ENCODE data around the gene FBXO17.

DNA sequence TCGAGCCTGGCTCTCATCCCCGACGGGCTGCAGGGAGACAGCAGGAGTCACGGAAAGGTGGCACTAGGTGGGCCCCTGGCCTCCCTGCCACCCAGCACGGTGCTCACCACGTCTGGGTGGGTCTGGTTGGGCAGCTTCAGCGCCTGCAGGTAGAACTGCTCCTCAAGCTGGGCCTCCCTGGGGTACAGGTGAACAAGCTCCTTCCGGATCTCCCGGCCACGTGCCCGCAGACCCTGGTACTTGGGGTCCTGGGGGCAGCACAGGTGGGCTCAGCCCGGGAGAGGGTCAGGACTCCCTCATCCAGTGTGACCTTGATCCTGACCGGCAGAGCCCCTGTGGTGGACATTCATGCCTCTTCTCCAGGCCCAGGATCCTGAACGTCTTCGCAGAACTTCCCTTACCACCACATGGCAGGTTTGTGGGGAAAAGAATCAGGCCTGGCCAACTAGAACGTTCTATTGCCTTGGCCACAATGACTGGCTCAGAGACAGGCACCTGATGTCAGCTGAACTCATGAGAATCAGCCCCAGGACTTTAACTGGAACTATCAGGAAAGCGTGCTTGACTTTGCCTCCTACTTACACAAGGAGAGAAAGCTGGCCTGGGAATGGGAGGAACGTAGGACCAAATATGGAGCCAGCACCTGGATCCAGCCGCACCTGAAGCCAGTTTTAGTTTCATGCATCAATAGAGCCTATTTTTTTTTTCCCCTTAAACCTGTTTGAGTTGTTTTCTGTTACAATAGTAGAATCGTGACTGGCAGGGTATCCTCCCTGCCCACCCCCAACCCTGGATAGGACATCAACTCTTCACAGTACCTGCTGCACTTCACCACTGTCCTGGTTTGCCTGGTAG lies 53.9 kb downstream of the FBXO17 start:
- TF ChIP-seq, protein P1, sequence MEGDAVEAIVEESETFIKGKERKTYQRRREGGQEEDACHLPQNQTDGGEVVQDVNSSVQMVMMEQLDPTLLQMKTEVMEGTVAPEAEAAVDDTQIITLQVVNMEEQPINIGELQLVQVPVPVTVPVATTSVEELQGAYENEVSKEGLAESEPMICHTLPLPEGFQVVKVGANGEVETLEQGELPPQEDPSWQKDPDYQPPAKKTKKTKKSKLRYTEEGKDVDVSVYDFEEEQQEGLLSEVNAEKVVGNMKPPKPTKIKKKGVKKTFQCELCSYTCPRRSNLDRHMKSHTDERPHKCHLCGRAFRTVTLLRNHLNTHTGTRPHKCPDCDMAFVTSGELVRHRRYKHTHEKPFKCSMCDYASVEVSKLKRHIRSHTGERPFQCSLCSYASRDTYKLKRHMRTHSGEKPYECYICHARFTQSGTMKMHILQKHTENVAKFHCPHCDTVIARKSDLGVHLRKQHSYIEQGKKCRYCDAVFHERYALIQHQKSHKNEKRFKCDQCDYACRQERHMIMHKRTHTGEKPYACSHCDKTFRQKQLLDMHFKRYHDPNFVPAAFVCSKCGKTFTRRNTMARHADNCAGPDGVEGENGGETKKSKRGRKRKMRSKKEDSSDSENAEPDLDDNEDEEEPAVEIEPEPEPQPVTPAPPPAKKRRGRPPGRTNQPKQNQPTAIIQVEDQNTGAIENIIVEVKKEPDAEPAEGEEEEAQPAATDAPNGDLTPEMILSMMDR (IDR thresholded peaks at IDR 0.05), result no peak
- TF ChIP-seq POLR2A (IDR thresholded peaks at IDR 0.05), result no peak

All from upper lobe of left lung (tissue), 4 donors.